GM12864 (cell line): ENCODE data around the gene CDKAL1.

ENCODE experiments used
- DNase-seq: peaks from one replicate; pipeline ENCODE4 v3.0.0-alpha.2; 2011; ENCODE audit warnings: low read depth
- H3K4me3 ChIP-seq: 2 replicates; pipeline ENCODE4 v1.5.1; 2011; ENCODE audit warnings: mild to moderate bottlenecking, low read depth, low read length, control low read depth
- CTCF ChIP-seq: IDR thresholded peaks from 2 replicates; pipeline ENCODE4 v1.5.1; 2011; ENCODE audit warnings: low read depth, mild to moderate bottlenecking, moderate library complexity, low read length, control low read depth, inconsistent platforms; ENCODE audit errors: missing control alignments

CDKAL1 gene

DNA sequence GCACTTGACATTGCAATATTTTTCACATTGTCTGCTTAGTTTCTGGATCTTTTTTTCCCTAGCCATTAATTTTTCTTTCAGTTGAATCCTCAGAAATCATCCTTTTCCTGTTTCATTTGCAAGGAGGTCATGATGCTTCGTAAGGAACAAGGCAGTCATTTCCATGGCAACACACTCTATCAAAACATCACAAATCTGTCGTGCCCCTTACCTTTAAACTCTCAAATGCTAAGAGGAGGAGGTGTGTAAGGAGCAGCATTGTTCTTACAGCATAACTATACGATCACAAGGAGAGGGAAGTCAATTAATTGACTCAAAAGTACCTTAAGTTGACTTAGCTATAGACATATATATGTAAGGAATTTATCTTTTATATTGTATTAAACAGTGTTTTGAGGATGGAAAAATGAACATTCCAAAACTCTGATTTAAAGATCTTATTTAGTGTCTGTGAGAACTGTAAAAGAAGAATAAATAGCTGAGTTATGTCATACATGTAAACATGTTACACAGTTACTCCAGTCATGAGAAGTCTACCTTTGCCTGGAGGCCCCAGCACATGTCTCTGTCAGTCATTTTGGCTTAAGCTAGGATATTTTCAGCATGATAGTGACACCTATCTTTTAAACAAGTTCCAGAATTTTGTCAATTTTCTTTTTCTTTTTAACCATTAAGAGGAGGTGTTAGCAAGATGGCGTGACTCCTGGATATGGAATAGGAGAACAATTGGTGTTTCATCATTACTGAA is 41.6 kb downstream of the CDKAL1 start:
- DNase-seq = no peak
- no peak overlapping the region for H3K4me3 ChIP-seq
- no peak for TF ChIP-seq CTCF

DNA sequence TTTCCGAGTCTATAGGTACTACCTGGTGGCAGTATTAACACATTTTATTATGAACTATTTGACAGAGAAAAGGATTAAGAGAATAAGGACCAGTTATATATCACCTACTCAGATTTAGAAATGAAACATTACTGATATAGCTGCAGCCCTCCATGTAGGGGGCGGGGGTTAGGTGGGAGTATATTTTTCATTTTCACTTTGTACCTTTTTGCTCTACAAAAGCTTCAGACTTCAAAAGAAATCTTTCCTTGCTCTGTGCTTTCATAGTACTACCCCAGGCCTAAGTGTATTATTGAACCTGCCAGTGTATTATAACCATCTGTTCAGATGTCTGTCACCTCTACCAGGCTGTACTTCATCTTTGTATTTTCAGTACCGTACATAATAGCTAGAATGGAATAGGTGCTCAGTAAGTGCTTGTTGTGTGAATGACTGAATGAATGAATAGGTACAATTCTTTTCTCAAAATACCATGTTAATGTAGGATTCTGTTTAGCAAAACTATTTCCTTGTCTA is 43.0 kb downstream of the CDKAL1 start:
- DNase-seq = no peak
- TF ChIP-seq CTCF = no peak
- no peak overlapping the region for H3K4me3 ChIP-seq

- no peak overlapping the region for H3K4me3 ChIP-seq
- no peak for DNase-seq
- no peak for TF ChIP-seq CTCF
Measured at GRCh38 chr6:20581070-20581469, 46.8 kb downstream of the CDKAL1 start.

DNA sequence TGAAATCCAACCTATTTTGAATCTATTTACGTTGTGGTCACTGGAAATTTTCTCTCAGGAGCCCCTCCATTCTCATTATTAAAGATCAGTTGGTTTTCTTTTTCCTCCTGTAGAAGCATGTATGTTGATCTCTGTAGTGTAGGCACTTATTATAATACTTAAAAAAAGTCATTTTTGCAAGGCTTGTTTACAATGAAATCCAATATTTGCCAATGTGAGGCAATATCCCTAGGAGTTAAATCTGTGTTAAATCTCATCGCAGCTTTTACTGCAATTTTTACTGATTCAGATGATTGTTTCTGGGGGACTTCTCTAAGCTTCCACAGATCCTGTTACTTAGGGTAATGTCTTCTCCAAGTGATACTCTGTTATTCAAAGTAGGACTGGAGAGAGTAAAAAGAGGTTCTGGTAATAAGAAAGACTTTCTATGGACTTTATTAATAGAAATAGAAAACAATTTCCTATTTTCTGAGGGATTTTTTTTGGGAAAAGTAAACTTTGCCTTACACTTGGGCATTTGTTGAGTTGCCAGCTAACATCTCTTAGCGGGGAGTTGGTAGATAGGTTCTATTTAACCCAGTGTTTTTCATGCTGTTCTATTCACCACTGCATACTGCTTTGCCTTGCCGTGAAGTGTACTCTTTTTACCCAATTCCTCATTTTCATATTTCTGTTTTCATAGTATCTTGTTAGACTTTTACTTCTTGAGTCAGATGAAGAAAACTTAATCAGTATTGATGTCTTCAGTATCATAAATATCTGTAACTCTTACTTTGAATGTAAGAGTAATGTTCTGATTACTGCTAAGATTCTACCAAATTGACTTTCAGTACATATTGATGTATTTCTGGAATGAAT is 48.6 kb downstream of the CDKAL1 start:
- no peak for DNase-seq
- no peak overlapping the region for H3K4me3 ChIP-seq
- TF ChIP-seq CTCF = no peak

DNA sequence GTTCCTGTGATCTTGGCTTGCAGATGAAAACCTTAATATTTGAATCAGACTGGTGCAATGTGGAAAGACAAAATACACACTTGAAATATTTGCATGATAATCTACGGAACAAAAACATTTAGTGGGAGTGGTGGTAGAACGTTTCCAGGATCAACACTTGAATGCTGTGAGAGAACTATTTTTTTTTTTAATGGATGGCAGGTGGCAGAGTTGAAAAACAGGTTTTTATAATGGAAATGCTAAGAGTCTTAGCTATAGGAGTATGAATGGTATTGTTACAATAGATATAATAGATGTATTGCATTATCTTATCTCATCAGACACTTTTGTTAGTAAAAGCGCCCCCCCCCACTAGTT is 49.2 kb downstream of the CDKAL1 start:
- no peak overlapping the region for H3K4me3 ChIP-seq
- DNase-seq = no peak
- no peak for TF ChIP-seq CTCF

DNA sequence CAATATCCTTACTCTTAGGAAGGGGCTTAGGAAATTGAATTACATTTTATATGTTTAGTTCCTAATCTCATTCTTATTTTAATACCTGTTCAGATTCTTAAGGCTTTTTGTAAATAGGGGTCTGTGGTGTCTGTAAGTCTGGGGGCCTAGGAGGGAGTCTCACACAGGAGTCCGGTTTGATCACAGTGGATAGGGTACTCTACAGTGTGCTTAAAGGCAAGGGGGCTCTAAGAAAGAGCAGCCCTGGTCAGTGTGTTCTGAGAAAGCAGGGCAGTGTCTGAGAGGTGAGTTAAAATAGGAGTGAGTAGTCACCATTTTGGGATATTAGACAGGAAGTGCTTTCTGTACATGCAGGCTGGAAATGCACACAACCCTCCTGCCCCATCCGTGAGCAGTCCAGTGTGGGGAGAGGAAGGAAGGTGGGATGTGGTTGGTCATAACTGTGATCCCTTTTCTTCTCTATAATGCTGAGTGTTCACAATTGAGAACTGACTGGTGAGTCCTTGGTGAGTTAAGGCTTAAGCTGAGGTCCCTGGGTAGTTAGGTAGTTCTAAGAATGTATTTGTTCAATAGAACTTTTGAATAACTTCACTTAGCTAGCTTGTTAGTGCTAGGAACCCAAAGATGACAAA is 50.0 kb downstream of the CDKAL1 start:
- TF ChIP-seq CTCF = no peak
- no peak for DNase-seq
- H3K4me3 ChIP-seq = no peak overlapping the region
